ENCODE measurements around the gene CHRM3. TPM values are rescaled to one million over a fixed set of nuclear protein-coding genes. Genes with fewer than 3 reads are reported as not detected.

CHRM3 gene
- total RNA-seq, 1 donor from 2014 or later: 6.0 TPM

GRCh38 chr1:239387304-239388158 is 1.2 kb downstream of the CHRM3 start:
- peak; percentile 46 for DNase-seq
- peaks cover 25% of the 10 kb centered on the region for H3K4me1 ChIP-seq
- ATAC-seq: peak; percentile 22 to 35
- peak overlapping the region; percentile 63 for H3K4me3 ChIP-seq
- intact Hi-C loops (cut with DNase I): no loop called here
- H3K27me3 ChIP-seq (ENCODE audit: low read depth): peaks cover 42% of the 10 kb centered on the region
- no peak for TF ChIP-seq CTCF (IDR thresholded peaks at IDR 0.05)
- H3K9me3 ChIP-seq: no peaks in the 10 kb centered on the region
- H3K36me3 ChIP-seq: no peaks in the 10 kb centered on the region
- peak overlapping the region; percentile 41 for H3K27ac ChIP-seq

GRCh38 chr1:239388159-239388485 is 1.8 kb downstream of the CHRM3 start:
- Histone ChIP-seq H3K4me1 (peaks cover 25% of the 10 kb centered on the region), H3K27ac (no peak overlapping the region), H3K9me3 (no peaks in the 10 kb centered on the region), H3K27me3 (ENCODE audit: low read depth) (peaks cover 42% of the 10 kb centered on the region), H3K36me3 (no peaks in the 10 kb centered on the region), H3K4me3 (peak overlapping the region; percentile 63)
- DNase-seq: no peak
- no peak for TF ChIP-seq CTCF (IDR thresholded peaks at IDR 0.05)
- intact Hi-C loops (cut with DNase I): no loop called here
- no peak for ATAC-seq

GRCh38 chr1:239388578-239388977 is 2.2 kb downstream of the CHRM3 start:
- ATAC-seq (no peak), DNase-seq (no peak)
- Histone ChIP-seq H3K27me3 (ENCODE audit: low read depth) (peaks cover 42% of the 10 kb centered on the region), H3K4me1 (peaks cover 25% of the 10 kb centered on the region), H3K27ac (no peak overlapping the region), H3K36me3 (no peaks in the 10 kb centered on the region), H3K9me3 (no peaks in the 10 kb centered on the region), H3K4me3 (no peak overlapping the region)
- no peak for TF ChIP-seq CTCF (IDR thresholded peaks at IDR 0.05)
- intact Hi-C loops (cut with DNase I): no loop called here

- Histone ChIP-seq H3K4me1 (peaks cover 25% of the 10 kb centered on the region), H3K9me3 (no peaks in the 10 kb centered on the region), H3K4me3 (no peak overlapping the region), H3K36me3 (no peaks in the 10 kb centered on the region), H3K27me3 (ENCODE audit: low read depth) (peaks cover 36% of the 10 kb centered on the region), H3K27ac (no peak overlapping the region)
- ATAC-seq: no peak
- DNase-seq: no peak
- intact Hi-C loops (cut with DNase I): no loop called here
- no peak for TF ChIP-seq CTCF (IDR thresholded peaks at IDR 0.05)
These were observed 3.3 kb downstream of the CHRM3 start for GRCh38 chr1:239389703-239390102.

GRCh38 chr1:239392271-239392670 is 5.9 kb downstream of the CHRM3 start:
- Histone ChIP-seq H3K4me3 (no peak overlapping the region), H3K9me3 (no peaks in the 10 kb centered on the region), H3K27me3 (ENCODE audit: low read depth) (peaks cover 18% of the 10 kb centered on the region), H3K27ac (no peak overlapping the region), H3K36me3 (no peaks in the 10 kb centered on the region), H3K4me1 (peaks cover 14% of the 10 kb centered on the region)
- TF ChIP-seq CTCF (IDR thresholded peaks at IDR 0.05): no peak
- no peak for DNase-seq
- no peak for ATAC-seq
- intact Hi-C loops (cut with DNase I): no loop called here
